GM21528 (cell line): ENCODE data around the gene SCRN2.

Source experiments
- ATAC-seq: cut with Tn5 transposase; IDR thresholded peaks from one replicate; pipeline ENCODE4 v1.9.1; 2021; ENCODE audit warnings: mild to moderate bottlenecking, moderate library complexity; ENCODE audit not compliant: unreplicated experiment, low FRiP score

SCRN2 gene

GRCh38 chr17:47840742-47841487, at the start of gene SCRN2:
Gene SCRN2, minus strand, starts transcription at chr17:47841273. Its CDS starts 430 bp downstream, at chr17:47840843.
- peak; percentile 77 for ATAC-seq

GRCh38 chr17:47889734-47890529, 48.9 kb upstream of the SCRN2 start:
- no peak for ATAC-seq

- no peak for ATAC-seq
Measured at GRCh38 chr17:47888293-47888692, 47.2 kb upstream of the SCRN2 start.

GRCh38 chr17:47884905-47885730, 44.0 kb upstream of the SCRN2 start:
- no peak for ATAC-seq

GRCh38 chr17:47884427-47884740, 43.3 kb upstream of the SCRN2 start:
- no peak for ATAC-seq

- no peak for ATAC-seq
Measured at GRCh38 chr17:47883589-47884426, 42.7 kb upstream of the SCRN2 start.

- no peak for ATAC-seq
Measured at GRCh38 chr17:47882695-47883588, 41.9 kb upstream of the SCRN2 start.

GRCh38 chr17:47882247-47882646, 41.2 kb upstream of the SCRN2 start:
- no peak for ATAC-seq

- no peak for ATAC-seq
Measured at GRCh38 chr17:47879776-47880454, 38.8 kb upstream of the SCRN2 start.

GRCh38 chr17:47879028-47879585, 38.0 kb upstream of the SCRN2 start:
- no peak for ATAC-seq

GRCh38 chr17:47878203-47879027, 37.3 kb upstream of the SCRN2 start:
- no peak for ATAC-seq

GRCh38 chr17:47877368-47878034, 36.4 kb upstream of the SCRN2 start:
- ATAC-seq: no peak

- ATAC-seq: no peak
Measured at GRCh38 chr17:47875011-47875985, 34.2 kb upstream of the SCRN2 start.

GRCh38 chr17:47873200-47874090, 32.4 kb upstream of the SCRN2 start:
- ATAC-seq: no peak

GRCh38 chr17:47872651-47873161, 31.6 kb upstream of the SCRN2 start:
- ATAC-seq: no peak
